GM12878 (cell line): ENCODE results near the gene ING4. TPM values are rescaled to one million over a fixed set of nuclear protein-coding genes. Genes with fewer than 3 reads are reported as not detected.
A peak's percentile ranks its signal among the peaks of the same experiment; 100 is the strongest.

Experiments
- ATAC-seq: fragments of 200-7000 bp; cut with Tn5 transposase; 3 replicates; pipeline ENCODE4 v1.9.1; 2020; ENCODE audit warnings: mild to moderate bottlenecking, moderate library complexity
- BruUV-seq: library from RNA; stranded (reverse); fragments of 400-500 nt; replicated peaks from 2 replicates; lab custom pipeline; 2021; lab: Mats Ljungman, UMichigan
- CTCF ChIA-PET: fragments of 300-600 bp; sonication (Branson Sonifier 250); formaldehyde crosslinking; extraction: SDS; loops from one replicate; lab custom pipeline; 2021; ENCODE audit warnings: inconsistent platforms; lab: Yijun Ruan, JAX
- POLR2A ChIA-PET: fragments of 350-600 bp; formaldehyde crosslinking; extraction: SDS; loops from one replicate; lab custom pipeline; 2021; ENCODE audit warnings: inconsistent platforms; lab: Charles Lee
- RAD21 ChIA-PET: fragments of 300-600 bp; sonication (Branson Sonifier 250); formaldehyde crosslinking; loops from one replicate; lab custom pipeline; 2023; ENCODE audit warnings: antibody characterized with exemption; ENCODE audit not compliant: unreplicated experiment; lab: Charles Lee
- SMC1A ChIA-PET: fragments of 300-600 bp; sonication (Branson Sonifier 250); formaldehyde crosslinking; loops from one replicate; lab custom pipeline; 2023; ENCODE audit not compliant: unreplicated experiment, uncharacterized antibody; lab: Charles Lee
- DNase-seq: peaks from one replicate; pipeline ENCODE4 v3.0.0-alpha.2; 2011; ENCODE audit warnings: low read depth, low spot score
- FAIRE-seq: peaks from 3 replicates; lab custom pipeline; 2011; peaks lifted over from hg19 to GRCh38; lab: Jason Lieb, UNC
- H2AFZ ChIP-seq: 2 replicates; pipeline ENCODE4 v1.6.0; 2011; ENCODE audit warnings: low read depth, low read length, control low read depth; ENCODE audit not compliant: control insufficient read depth
- H3K27ac ChIP-seq: 2 replicates; pipeline ENCODE4 v1.5.1; 2011; ENCODE audit warnings: control low read depth; ENCODE audit not compliant: control insufficient read depth, insufficient read depth
- H3K27me3 ChIP-seq, 2 experiments: replicated peaks in 1 of 2; 2 replicates each; pipeline versions ENCODE4 v1.6.0 to v1.6.1; 2011; ENCODE audit warnings: low read length in 1 of 2; ENCODE audit not compliant: control insufficient read depth in 2 of 2, insufficient read depth in 2 of 2
- H3K36me3 ChIP-seq, 2 experiments: 2 replicates each; pipeline ENCODE4 v1.5.1; 2011; ENCODE audit warnings: low read length in 1 of 2; ENCODE audit not compliant: control insufficient read depth in 2 of 2, insufficient read depth in 2 of 2
- H3K4me1 ChIP-seq: 2 replicates; pipeline ENCODE4 v1.6.1; 2011; ENCODE audit warnings: mild to moderate bottlenecking, low read length, moderate library complexity, mixed read lengths; ENCODE audit not compliant: control insufficient read depth, insufficient read depth
- H3K4me2 ChIP-seq: 2 replicates; pipeline ENCODE4 v1.6.0; 2011; ENCODE audit warnings: control low read depth; ENCODE audit not compliant: control insufficient read depth, insufficient read depth
- H3K4me3 ChIP-seq: fragments of 200-600 bp; sonication (generic); 2 replicates; pipeline ENCODE4 v1.5.1; 2016
- H3K79me2 ChIP-seq: 2 replicates; pipeline ENCODE4 v1.6.0; 2011; ENCODE audit warnings: low read length; ENCODE audit not compliant: control insufficient read depth, insufficient read depth
- H3K9ac ChIP-seq: 2 replicates; pipeline ENCODE4 v1.8.0; 2011; ENCODE audit warnings: low read length, control low read depth, mixed read lengths; ENCODE audit not compliant: control insufficient read depth, insufficient read depth
- H3K9me3 ChIP-seq: replicated peaks from 3 replicates; pipeline ENCODE4 v1.5.1; 2011; ENCODE audit warnings: mild to moderate bottlenecking, low read length; ENCODE audit not compliant: control insufficient read depth, insufficient read depth
- H4K20me1 ChIP-seq: 2 replicates; pipeline ENCODE4 v1.6.0; 2011; ENCODE audit not compliant: control insufficient read depth, insufficient read depth
- EP300 ChIP-seq, 2 experiments: fragments of 150-350 bp in 1 of 2; IDR thresholded peaks; 2 replicates each; pipeline ENCODE4 v1.6.1; 2011 to 2012; ENCODE audit warnings: low read depth in 2 of 2, low read length in 2 of 2, borderline replicate concordance in 1 of 2, improper control_type of control experiment in 1 of 2, inconsistent platforms in 1 of 2; ENCODE audit not compliant: control insufficient read depth in 1 of 2
- MXI1 ChIP-seq: fragments of 150-350 bp; IDR thresholded peaks from 2 replicates; pipeline ENCODE4 v1.6.1; 2011; ENCODE audit warnings: low read depth, mild to moderate bottlenecking, inconsistent platforms, low read length, improper control_type of control experiment
- POLR2A ChIP-seq: IDR thresholded peaks from 2 replicates; pipeline ENCODE4 v1.6.1; 2011; ENCODE audit warnings: low read depth, mild to moderate bottlenecking, low read length
- SIN3A ChIP-seq: IDR thresholded peaks from 2 replicates; pipeline ENCODE4 v1.6.1; 2012; ENCODE audit warnings: low read depth, low read length, improper control_type of control experiment
- SREBF2 ChIP-seq: IDR thresholded peaks from 2 replicates; pipeline ENCODE4 v1.6.1; 2012; ENCODE audit warnings: mild to moderate bottlenecking, low read length
- STAT1 ChIP-seq: fragments of 450-650 bp; conservative IDR thresholded peaks from 2 replicates; pipeline ENCODE4 v1.6.1; 2014; ENCODE audit warnings: antibody characterized with exemption, mild to moderate bottlenecking
- WGBS: methylation state at CpG from one replicate; pipeline ENCODE4 v1.1.6; 2016; ENCODE audit warnings: low lambda C conversion rate; ENCODE audit not compliant: insufficient replicate concordance, insufficient coverage; ENCODE audit errors: missing lambda C conversion rate; 5-methylcytosine and 5-hydroxymethylcytosine counted together
- in situ Hi-C: fragments of 300-500 bp; cut with MboI; formaldehyde crosslinking; loops from 9 replicates; pipeline ENCODE4 v1.14.3; 2018; ENCODE audit warnings: mixed read lengths
- intact Hi-C: fragments of 100-400 bp; cut with micrococcal nuclease; formaldehyde crosslinking; loops from one replicate; pipeline ENCODE4 v1.14.2; 2022; ENCODE audit not compliant: unreplicated experiment
- polyA plus RNA-seq, 11 experiments: library from polyadenylated mRNA; depleted of rRNA in 4 of 11; unstranded in 6 of 11; stranded (reverse) in 5 of 11; fragments of >200 nt; fragmentation: Nextera tagmentation in 4 of 11; fragmentation: Illumina TruSeq in 1 of 11; extraction: Ambion mirVana in 4 of 11; extraction: Trizol in 1 of 11; gene quantifications; 1 replicate in 1 of 11; 2 replicates in 10 of 11; pipeline versions ENCODE4 v1.2.1 to v1.2.3, GENCODE V29; 2011 to 2016; ENCODE audit warnings: inconsistent platforms in 2 of 11, missing spikeins in 2 of 11, low read depth in 1 of 11
- total RNA-seq, 4 experiments: library from RNA; depleted of rRNA in 3 of 4; stranded (reverse); fragments of >200 nt in 3 of 4; fragmentation: Illumina TruSeq in 1 of 4; extraction: Trizol in 1 of 4; gene quantifications; 2 replicates each; pipeline versions ENCODE4 v1.2.1 to v1.2.3, GENCODE V29; 2013 to 2021
- TF ChIP-seq, protein P1 (sequence below): fragments of 450-650 bp; IDR thresholded peaks from 2 replicates; pipeline ENCODE4 v1.6.1; 2018; ENCODE audit warnings: borderline replicate concordance, mild to moderate bottlenecking; ENCODE audit not compliant: partially characterized antibody
- TF ChIP-seq, protein P2 (sequence below): fragments of 450-650 bp; IDR thresholded peaks from 2 replicates; pipeline ENCODE4 v1.6.1; 2017; ENCODE audit warnings: mild to moderate bottlenecking, moderate library complexity
- TF ChIP-seq, protein P3 (sequence below): IDR thresholded peaks from 2 replicates; pipeline ENCODE4 v1.6.1; 2011; ENCODE audit warnings: borderline replicate concordance, low read depth, mild to moderate bottlenecking, moderate library complexity, low read length; ENCODE audit not compliant: insufficient read depth, poor library complexity, severe bottlenecking
- TF ChIP-seq, protein P4 (sequence below): fragments of 450-650 bp; IDR thresholded peaks from 2 replicates; pipeline ENCODE4 v1.6.1; 2017; ENCODE audit warnings: mild to moderate bottlenecking, moderate library complexity

Gene ING4
- total and polyA plus RNA-seq, 10 of the 15 experiments (the other 5 are each of a cell fraction or from before 2014, with no cell fraction given) = 7.2 to 53.9 (median 21.8) TPM

DNA sequence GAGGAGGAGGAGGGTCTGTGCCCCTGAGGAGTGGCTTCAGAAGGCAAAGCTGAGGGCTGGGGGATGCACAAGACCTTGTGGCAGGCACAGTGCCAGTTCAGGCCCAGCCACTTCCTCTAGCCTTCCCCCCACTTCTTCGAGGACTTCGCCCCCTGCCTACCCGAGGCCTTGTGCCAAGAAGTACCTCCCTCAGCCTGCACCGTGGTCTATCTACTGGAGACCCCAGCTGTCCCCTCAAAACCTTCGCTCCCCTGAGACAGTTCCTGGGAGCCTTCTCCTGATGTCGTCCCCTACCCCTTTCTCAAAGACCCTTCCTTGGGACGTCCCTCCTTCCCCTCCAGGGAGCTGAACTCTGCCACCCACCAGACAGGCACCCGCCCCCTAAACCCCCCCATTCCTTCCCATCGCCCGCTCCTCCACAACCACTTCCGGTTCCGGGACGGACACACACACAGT, 25.7 kb upstream of the ING4 start:
- RAD21 ChIA-PET = interaction anchor here (0.7 to 2.1 kb wide), 15 partner anchors 9 to 265 kb away, joined by 3 to 45 read pairs (median 5); partner anchors contain the start of genes COPS7A and MLF2
- FAIRE-seq (no peak), ATAC-seq (peak; percentile 40), DNase-seq (peak; percentile 48)
- H4K20me1 ChIP-seq = no peaks in the 10 kb centered on the region
- CTCF ChIA-PET = interaction anchor here (1.2 to 2.5 kb wide), 8 partner anchors 8 to 264 kb away, joined by 3 to 15 read pairs (median 6); partner anchors contain the start of genes COPS7A, MLF2 and PTMS
- SMC1A ChIA-PET = interaction anchor here (0.8 to 3.7 kb wide), 12 partner anchors 14 to 194 kb away, joined by 3 to 31 read pairs (median 4); partner anchors contain the start of genes CDCA3, COPS7A, LPAR5 and MLF2
- peak overlapping the region; percentile 80 for H3K4me3 ChIP-seq
- no peaks in the 10 kb centered on the region for H3K27me3 ChIP-seq
- no peaks in the 10 kb centered on the region for H3K36me3 ChIP-seq
- intact Hi-C loops = loop anchor here (2.0 to 5.0 kb wide), 4 partner anchors 62 to 164 kb away; partner anchors contain the start of genes CDCA3, NOP2 and USP5
- H3K4me1 ChIP-seq = peaks cover 10% of the 10 kb centered on the region; the same call in 1 of the 2 replicates
- in situ Hi-C loops = no loop called here
- peaks cover 63% of the 10 kb centered on the region for H3K79me2 ChIP-seq
- H3K9me3 ChIP-seq = no peaks in the 10 kb centered on the region
- peak overlapping the region; percentile 77 for H2AFZ ChIP-seq
- H3K4me2 ChIP-seq = peak overlapping the region; percentile 99
- POLR2A ChIA-PET = interaction anchor here (0.6 to 2.2 kb wide), 21 partner anchors 9 to 196 kb away, joined by 3 to 53 read pairs (median 6); partner anchors contain the start of genes CDCA3, COPS7A, LPAR5 and MLF2
- peak overlapping the region; percentile 98 for H3K9ac ChIP-seq
- BruUV-seq = TSS peak; percentile 66
- peak overlapping the region; percentile 97 for H3K27ac ChIP-seq
- WGBS = 0% methylated on average over 10 of the region's 13 CpGs
- TF ChIP-seq MXI1 = no peak
- TF ChIP-seq, protein P1, sequence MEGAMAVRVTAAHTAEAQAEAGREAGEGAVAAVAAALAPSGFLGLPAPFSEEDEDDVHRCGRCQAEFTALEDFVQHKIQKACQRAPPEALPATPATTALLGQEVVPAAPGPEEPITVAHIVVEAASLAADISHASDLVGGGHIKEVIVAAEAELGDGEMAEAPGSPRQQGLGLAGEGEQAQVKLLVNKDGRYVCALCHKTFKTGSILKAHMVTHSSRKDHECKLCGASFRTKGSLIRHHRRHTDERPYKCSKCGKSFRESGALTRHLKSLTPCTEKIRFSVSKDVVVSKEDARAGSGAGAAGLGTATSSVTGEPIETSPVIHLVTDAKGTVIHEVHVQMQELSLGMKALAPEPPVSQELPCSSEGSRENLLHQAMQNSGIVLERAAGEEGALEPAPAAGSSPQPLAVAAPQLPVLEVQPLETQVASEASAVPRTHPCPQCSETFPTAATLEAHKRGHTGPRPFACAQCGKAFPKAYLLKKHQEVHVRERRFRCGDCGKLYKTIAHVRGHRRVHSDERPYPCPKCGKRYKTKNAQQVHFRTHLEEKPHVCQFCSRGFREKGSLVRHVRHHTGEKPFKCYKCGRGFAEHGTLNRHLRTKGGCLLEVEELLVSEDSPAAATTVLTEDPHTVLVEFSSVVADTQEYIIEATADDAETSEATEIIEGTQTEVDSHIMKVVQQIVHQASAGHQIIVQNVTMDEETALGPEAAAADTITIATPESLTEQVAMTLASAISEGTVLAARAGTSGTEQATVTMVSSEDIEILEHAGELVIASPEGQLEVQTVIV = no peak
- no peak for TF ChIP-seq STAT1
- TF ChIP-seq SIN3A = no peak
- TF ChIP-seq SREBF2 = no peak
- no peak for TF ChIP-seq EP300 (IDR thresholded peaks at IDR 0.05; ENCODE audit: borderline replicate concordance in 1 of 2, control insufficient read depth in 1 of 2, low read depth in 2 of 2, low read length in 2 of 2)
- TF ChIP-seq, protein P2, sequence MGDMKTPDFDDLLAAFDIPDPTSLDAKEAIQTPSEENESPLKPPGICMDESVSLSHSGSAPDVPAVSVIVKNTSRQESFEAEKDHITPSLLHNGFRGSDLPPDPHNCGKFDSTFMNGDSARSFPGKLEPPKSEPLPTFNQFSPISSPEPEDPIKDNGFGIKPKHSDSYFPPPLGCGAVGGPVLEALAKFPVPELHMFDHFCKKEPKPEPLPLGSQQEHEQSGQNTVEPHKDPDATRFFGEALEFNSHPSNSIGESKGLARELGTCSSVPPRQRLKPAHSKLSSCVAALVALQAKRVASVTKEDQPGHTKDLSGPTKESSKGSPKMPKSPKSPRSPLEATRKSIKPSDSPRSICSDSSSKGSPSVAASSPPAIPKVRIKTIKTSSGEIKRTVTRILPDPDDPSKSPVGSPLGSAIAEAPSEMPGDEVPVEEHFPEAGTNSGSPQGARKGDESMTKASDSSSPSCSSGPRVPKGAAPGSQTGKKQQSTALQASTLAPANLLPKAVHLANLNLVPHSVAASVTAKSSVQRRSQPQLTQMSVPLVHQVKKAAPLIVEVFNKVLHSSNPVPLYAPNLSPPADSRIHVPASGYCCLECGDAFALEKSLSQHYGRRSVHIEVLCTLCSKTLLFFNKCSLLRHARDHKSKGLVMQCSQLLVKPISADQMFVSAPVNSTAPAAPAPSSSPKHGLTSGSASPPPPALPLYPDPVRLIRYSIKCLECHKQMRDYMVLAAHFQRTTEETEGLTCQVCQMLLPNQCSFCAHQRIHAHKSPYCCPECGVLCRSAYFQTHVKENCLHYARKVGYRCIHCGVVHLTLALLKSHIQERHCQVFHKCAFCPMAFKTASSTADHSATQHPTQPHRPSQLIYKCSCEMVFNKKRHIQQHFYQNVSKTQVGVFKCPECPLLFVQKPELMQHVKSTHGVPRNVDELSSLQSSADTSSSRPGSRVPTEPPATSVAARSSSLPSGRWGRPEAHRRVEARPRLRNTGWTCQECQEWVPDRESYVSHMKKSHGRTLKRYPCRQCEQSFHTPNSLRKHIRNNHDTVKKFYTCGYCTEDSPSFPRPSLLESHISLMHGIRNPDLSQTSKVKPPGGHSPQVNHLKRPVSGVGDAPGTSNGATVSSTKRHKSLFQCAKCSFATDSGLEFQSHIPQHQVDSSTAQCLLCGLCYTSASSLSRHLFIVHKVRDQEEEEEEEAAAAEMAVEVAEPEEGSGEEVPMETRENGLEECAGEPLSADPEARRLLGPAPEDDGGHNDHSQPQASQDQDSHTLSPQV = no peak
- TF ChIP-seq, protein P3, sequence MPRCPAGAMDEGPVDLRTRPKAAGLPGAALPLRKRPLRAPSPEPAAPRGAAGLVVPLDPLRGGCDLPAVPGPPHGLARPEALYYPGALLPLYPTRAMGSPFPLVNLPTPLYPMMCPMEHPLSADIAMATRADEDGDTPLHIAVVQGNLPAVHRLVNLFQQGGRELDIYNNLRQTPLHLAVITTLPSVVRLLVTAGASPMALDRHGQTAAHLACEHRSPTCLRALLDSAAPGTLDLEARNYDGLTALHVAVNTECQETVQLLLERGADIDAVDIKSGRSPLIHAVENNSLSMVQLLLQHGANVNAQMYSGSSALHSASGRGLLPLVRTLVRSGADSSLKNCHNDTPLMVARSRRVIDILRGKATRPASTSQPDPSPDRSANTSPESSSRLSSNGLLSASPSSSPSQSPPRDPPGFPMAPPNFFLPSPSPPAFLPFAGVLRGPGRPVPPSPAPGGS = no peak
- no peak for TF ChIP-seq POLR2A
- TF ChIP-seq, protein P4, sequence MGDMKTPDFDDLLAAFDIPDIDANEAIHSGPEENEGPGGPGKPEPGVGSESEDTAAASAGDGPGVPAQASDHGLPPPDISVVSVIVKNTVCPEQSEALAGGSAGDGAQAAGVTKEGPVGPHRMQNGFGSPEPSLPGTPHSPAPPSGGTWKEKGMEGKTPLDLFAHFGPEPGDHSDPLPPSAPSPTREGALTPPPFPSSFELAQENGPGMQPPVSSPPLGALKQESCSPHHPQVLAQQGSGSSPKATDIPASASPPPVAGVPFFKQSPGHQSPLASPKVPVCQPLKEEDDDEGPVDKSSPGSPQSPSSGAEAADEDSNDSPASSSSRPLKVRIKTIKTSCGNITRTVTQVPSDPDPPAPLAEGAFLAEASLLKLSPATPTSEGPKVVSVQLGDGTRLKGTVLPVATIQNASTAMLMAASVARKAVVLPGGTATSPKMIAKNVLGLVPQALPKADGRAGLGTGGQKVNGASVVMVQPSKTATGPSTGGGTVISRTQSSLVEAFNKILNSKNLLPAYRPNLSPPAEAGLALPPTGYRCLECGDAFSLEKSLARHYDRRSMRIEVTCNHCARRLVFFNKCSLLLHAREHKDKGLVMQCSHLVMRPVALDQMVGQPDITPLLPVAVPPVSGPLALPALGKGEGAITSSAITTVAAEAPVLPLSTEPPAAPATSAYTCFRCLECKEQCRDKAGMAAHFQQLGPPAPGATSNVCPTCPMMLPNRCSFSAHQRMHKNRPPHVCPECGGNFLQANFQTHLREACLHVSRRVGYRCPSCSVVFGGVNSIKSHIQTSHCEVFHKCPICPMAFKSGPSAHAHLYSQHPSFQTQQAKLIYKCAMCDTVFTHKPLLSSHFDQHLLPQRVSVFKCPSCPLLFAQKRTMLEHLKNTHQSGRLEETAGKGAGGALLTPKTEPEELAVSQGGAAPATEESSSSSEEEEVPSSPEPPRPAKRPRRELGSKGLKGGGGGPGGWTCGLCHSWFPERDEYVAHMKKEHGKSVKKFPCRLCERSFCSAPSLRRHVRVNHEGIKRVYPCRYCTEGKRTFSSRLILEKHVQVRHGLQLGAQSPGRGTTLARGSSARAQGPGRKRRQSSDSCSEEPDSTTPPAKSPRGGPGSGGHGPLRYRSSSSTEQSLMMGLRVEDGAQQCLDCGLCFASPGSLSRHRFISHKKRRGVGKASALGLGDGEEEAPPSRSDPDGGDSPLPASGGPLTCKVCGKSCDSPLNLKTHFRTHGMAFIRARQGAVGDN = peak; percentile 63
